SK-N-SH (cell line): ENCODE data around the gene LIMK2. TPM values are rescaled to one million over a fixed set of nuclear protein-coding genes. Genes with fewer than 3 reads are reported as not detected.

Source experiments
- CTCF ChIA-PET: fragments of 300-600, 350-600 bp; formaldehyde crosslinking; extraction: SDS; loops from one replicate; lab custom pipeline; 2021; lab: Yijun Ruan, JAX
- POLR2A ChIA-PET: fragments of 350-600 bp; sonication (Branson Sonifier 250); formaldehyde crosslinking; extraction: SDS; loops from one replicate; lab custom pipeline; 2020; ENCODE audit warnings: antibody characterized with exemption, inconsistent platforms; lab: Yijun Ruan, JAX
- DNase-seq: peaks from one replicate; pipeline ENCODE4 v3.0.0; 2012
- H2AFZ ChIP-seq: fragments of 200-600 bp; sonication (generic); 2 replicates; pipeline ENCODE4 v1.8.1; 2016; ENCODE audit warnings: antibody characterized with exemption, mild to moderate bottlenecking, low read depth
- H3F3A ChIP-seq: fragments of 200-600 bp; sonication (generic); replicated peaks from 2 replicates; pipeline ENCODE3; 2016; ENCODE audit warnings: antibody characterized with exemption, mild to moderate bottlenecking; ENCODE audit not compliant: insufficient read depth
- H3K27ac ChIP-seq, 2 experiments: fragments of 200-500 bp in 1 of 2; fragments of 200-600 bp in 1 of 2; sonication (Bioruptor generic) in 1 of 2; sonication (generic), shearing (Covaris generic) in 1 of 2; 2 replicates each; pipeline versions ENCODE4 v1.5.1 to v1.6.1; 2014 to 2016; ENCODE audit warnings: low read depth in 2 of 2, inconsistent platforms in 1 of 2, low read length in 1 of 2, mild to moderate bottlenecking in 1 of 2, mixed read lengths in 1 of 2
- H3K27me3 ChIP-seq: fragments of 200-600 bp; sonication (generic), shearing (Covaris generic); 2 replicates; pipeline ENCODE4 v1.6.1; 2016; ENCODE audit warnings: mixed run types; ENCODE audit not compliant: insufficient read depth
- H3K36me3 ChIP-seq, 2 experiments: fragments of 200-500 bp in 1 of 2; fragments of 200-600 bp in 1 of 2; sonication (Bioruptor generic) in 1 of 2; sonication (generic) in 1 of 2; replicated peaks in 1 of 2; 2 replicates each; pipeline versions ENCODE3 to v1.5.1; 2014 to 2016; ENCODE audit warnings: low read length in 1 of 2, mild to moderate bottlenecking in 1 of 2; ENCODE audit not compliant: insufficient read depth in 2 of 2, control insufficient read depth in 1 of 2
- H3K4me1 ChIP-seq, 2 experiments: fragments of 200-500 bp in 1 of 2; fragments of 200-600 bp in 1 of 2; sonication (Bioruptor generic) in 1 of 2; sonication (generic), shearing (Covaris generic) in 1 of 2; 2 replicates each; pipeline versions ENCODE4 v1.5.1 to v1.6.1; 2014 to 2016; ENCODE audit warnings: low read depth in 1 of 2, low read length in 1 of 2, mixed run types in 1 of 2; ENCODE audit not compliant: insufficient read depth in 2 of 2, control insufficient read depth in 1 of 2
- H3K4me2 ChIP-seq: fragments of 200-600 bp; sonication (generic), shearing (Covaris generic); 2 replicates; pipeline ENCODE4 v1.6.1; 2017; ENCODE audit warnings: mixed run types
- H3K4me3 ChIP-seq, 2 experiments: fragments of 200-500 bp in 1 of 2; fragments of 200-600 bp in 1 of 2; sonication (Bioruptor generic) in 1 of 2; sonication (generic), shearing (Covaris generic) in 1 of 2; 2 replicates each; pipeline versions ENCODE4 v1.5.1 to v1.8.1; 2014 to 2016; ENCODE audit warnings: low read depth in 2 of 2, inconsistent platforms in 1 of 2, low read length in 1 of 2, mild to moderate bottlenecking in 1 of 2, mixed read lengths in 1 of 2, moderate library complexity in 1 of 2
- H3K79me2 ChIP-seq: fragments of 200-600 bp; sonication (generic); 2 replicates; pipeline ENCODE4 v1.8.1; 2017; ENCODE audit warnings: mild to moderate bottlenecking; ENCODE audit not compliant: insufficient read depth
- H3K9ac ChIP-seq: fragments of 200-600 bp; sonication (generic); 2 replicates; pipeline ENCODE4 v1.6.1; 2017; ENCODE audit warnings: mixed run types
- H3K9me2 ChIP-seq: fragments of 200-600 bp; sonication (generic); 2 replicates; pipeline ENCODE4 v1.6.1; 2017; ENCODE audit warnings: mixed run types
- H3K9me3 ChIP-seq: fragments of 200-600 bp; sonication (generic); 2 replicates; pipeline ENCODE4 v1.6.1; 2017; ENCODE audit warnings: mixed run types, mild to moderate bottlenecking, moderate library complexity
- H4K20me1 ChIP-seq: fragments of 200-600 bp; sonication (generic); 2 replicates; pipeline ENCODE4 v1.6.1; 2017; ENCODE audit warnings: mild to moderate bottlenecking, mixed run types; ENCODE audit not compliant: insufficient read depth
- CHD2 ChIP-seq: fragments of 150-350 bp; IDR thresholded peaks from 2 replicates; pipeline ENCODE4 v1.6.1; 2018; ENCODE audit warnings: low read length; ENCODE audit not compliant: partially characterized antibody
- CTCF ChIP-seq: fragments of 200-600 bp; sonication (generic); IDR thresholded peaks from 2 replicates; pipeline ENCODE4 v1.6.1; 2017; ENCODE audit warnings: antibody characterized with exemption, mild to moderate bottlenecking, moderate library complexity
- EP300 ChIP-seq, 2 experiments: IDR thresholded peaks; 2 replicates each; pipeline versions ENCODE4 v1.4.0 to v1.6.1; 2012; ENCODE audit warnings: borderline replicate concordance in 1 of 2, low read depth in 1 of 2, low read length in 1 of 2
- EZH2phosphoT487 ChIP-seq: fragments of 200-600 bp; sonication (generic); IDR thresholded peaks from 2 replicates; pipeline ENCODE4 v1.6.1; 2017; ENCODE audit warnings: low read depth, mixed run types, mild to moderate bottlenecking, antibody characterized with exemption, moderate library complexity, borderline replicate concordance
- FOSL2 ChIP-seq: IDR thresholded peaks from 2 replicates; pipeline ENCODE4 v1.4.0; 2012; ENCODE audit warnings: low read depth, mild to moderate bottlenecking, moderate library complexity, borderline replicate concordance
- FOXM1 ChIP-seq: IDR thresholded peaks from 2 replicates; pipeline ENCODE4 v1.4.0; 2012; ENCODE audit warnings: low read depth, mild to moderate bottlenecking
- GABPA ChIP-seq: IDR thresholded peaks from 2 replicates; pipeline ENCODE4 v1.4.0; 2012; ENCODE audit warnings: low read depth, mild to moderate bottlenecking
- JUND ChIP-seq: IDR thresholded peaks from 2 replicates; pipeline ENCODE4 v1.4.0; 2012
- MEF2A ChIP-seq: IDR thresholded peaks from 2 replicates; pipeline ENCODE4 v1.4.0; 2012; ENCODE audit warnings: low read depth, borderline replicate concordance
- POLR2AphosphoS5 ChIP-seq: IDR thresholded peaks from 2 replicates; pipeline ENCODE4 v1.6.1; 2012; ENCODE audit warnings: low read depth, low read length
- TCF12 ChIP-seq: IDR thresholded peaks from 2 replicates; pipeline ENCODE4 v1.4.0; 2012
- YY1 ChIP-seq: IDR thresholded peaks from 2 replicates; pipeline ENCODE4 v1.4.0; 2012; ENCODE audit warnings: low read depth, mild to moderate bottlenecking
- WGBS: methylation state at CpG from one replicate; pipeline ENCODE4 v1.1.6; 2017; ENCODE audit warnings: low lambda C conversion rate; 5-methylcytosine and 5-hydroxymethylcytosine counted together
- polyA plus RNA-seq, 3 experiments: library from polyadenylated mRNA; depleted of rRNA; stranded (reverse); fragments of >200 nt; gene quantifications; 2 replicates each; pipeline ENCODE4 v1.2.3, GENCODE V29; 2012

Gene LIMK2
- polyA plus RNA-seq, 1 of the 3 experiments (the other 2 are of a cell fraction): 9.8 TPM

GRCh38 chr22:31173386-31174145, 38.5 kb upstream of the LIMK2 start:
- H3K79me2 ChIP-seq: peaks cover 82% of the 10 kb centered on the region
- peaks cover 59% of the 10 kb centered on the region for H3F3A ChIP-seq
- peak overlapping the region in 1 of 2 experiments; percentile 88; a peak in 2 of 4 replicates for H3K27ac ChIP-seq
- DNase-seq: no peak
- ChIA-PET CTCF (no interaction called here), POLR2A (interaction anchor here (0.5 to 1.2 kb wide), 2 partner anchors 74 to 173 kb away, joined by 3 to 6 read pairs; no protein-coding TSS in a partner anchor)
- peaks cover 0 to 39% of the 10 kb centered on the region in 2 experiments; a peak in 3 of 4 replicates for H3K4me1 ChIP-seq
- no peak overlapping the region for H3K4me3 ChIP-seq
- H4K20me1 ChIP-seq: no peaks in the 10 kb centered on the region; the same call in 1 of the 2 replicates
- peak overlapping the region; percentile 56 for H3K4me2 ChIP-seq
- H2AFZ ChIP-seq: no peak overlapping the region
- TF ChIP-seq CHD2 (no peak), YY1 (no peak), EZH2phosphoT487 (no peak), FOSL2 (peak; percentile 82), JUND (peak; percentile 59; the same call in 1 of the 2 replicates), MEF2A (peak; percentile 84), GABPA (no peak), TCF12 (0 out of 2 replicates have a peak, but pooled peaks have one; percentile 9)
- no peaks in the 10 kb centered on the region for H3K27me3 ChIP-seq
- H3K9me3 ChIP-seq: no peaks in the 10 kb centered on the region
- 36% methylated on average over 5 of the region's 5 CpGs for WGBS
- H3K9me2 ChIP-seq: no peaks in the 10 kb centered on the region
- H3K9ac ChIP-seq: peak overlapping the region; percentile 33; the same call in 1 of the 2 replicates
- H3K36me3 ChIP-seq: no peaks in the 10 kb centered on the region

GRCh38 chr22:31176923-31177322, 35.2 kb upstream of the LIMK2 start:
- Histone ChIP-seq H2AFZ (no peak overlapping the region), H3K27ac (peak overlapping the region; percentile 56 to 75; a peak in 3 of 4 replicates), H3K9me2 (no peaks in the 10 kb centered on the region), H3K27me3 (no peaks in the 10 kb centered on the region), H4K20me1 (no peaks in the 10 kb centered on the region; the same call in 1 of the 2 replicates)
- no peak for DNase-seq
- WGBS: 100% methylated on average over 1 of the region's 1 CpG
- TF ChIP-seq FOXM1: no peak
- TF ChIP-seq POLR2AphosphoS5: no peak
- TF ChIP-seq CTCF: no peak
- no peak for TF ChIP-seq CHD2
- no peak for TF ChIP-seq EP300 (IDR thresholded peaks at IDR 0.05; ENCODE audit: borderline replicate concordance in 1 of 2, low read depth in 1 of 2, low read length in 1 of 2)
- TF ChIP-seq, all 33 proteins: peak for 0
- peaks cover 0 to 34% of the 10 kb centered on the region in 2 experiments; a peak in 2 of 4 replicates for H3K4me1 ChIP-seq
- H3K36me3 ChIP-seq: no peaks in the 10 kb centered on the region
- peak overlapping the region; percentile 27; the same call in 1 of the 2 replicates for H3K4me2 ChIP-seq
- ChIA-PET POLR2A (no interaction called here), CTCF (no interaction called here)
- no peak overlapping the region for H3K4me3 ChIP-seq
- peak overlapping the region; percentile 30; the same call in 1 of the 2 replicates for H3K9ac ChIP-seq
- H3K9me3 ChIP-seq: no peaks in the 10 kb centered on the region
- peaks cover 54% of the 10 kb centered on the region for H3F3A ChIP-seq
- H3K79me2 ChIP-seq: peaks cover 80% of the 10 kb centered on the region
